ENCODE data around the gene PRICKLE4. TPM values are rescaled to one million over a fixed set of nuclear protein-coding genes. Genes with fewer than 3 reads are reported as not detected.

The PRICKLE4 gene
- total RNA-seq, 1 experiment from 2014 or later, result 0.70 TPM

- Histone ChIP-seq H4K91ac (ENCODE audit: insufficient read length, low read depth, low read length) (no peak overlapping the region), H2BK120ac (ENCODE audit: low read depth, low read length, poor library complexity, severe bottlenecking) (no peak overlapping the region), H4K8ac (replicated peaks; ENCODE audit: insufficient read length, low read depth, low read length) (no peak overlapping the region), H2AFZ (ENCODE audit: low read length) (no peak overlapping the region), H4K5ac (ENCODE audit: insufficient read length, low read depth, low read length) (no peak overlapping the region), H3K4ac (ENCODE audit: low read depth, low read length) (no peak overlapping the region), H3K23me2 (ENCODE audit: insufficient read length, low read depth, low read length, poor library complexity, severe bottlenecking) (peaks cover 3% of the 10 kb centered on the region), H3K9me3 (ENCODE audit: control insufficient read depth, low read depth, low read length) (no peaks in the 10 kb centered on the region), H3K27ac (ENCODE audit: insufficient read length, low read depth, low read length) (no peak overlapping the region), H3K18ac (ENCODE audit: insufficient read length, low read depth, low read length) (no peak overlapping the region), H3K27me3 (ENCODE audit: insufficient read depth, low read length) (no peaks in the 10 kb centered on the region), H3K14ac (ENCODE audit: insufficient read depth, low read length) (no peak overlapping the region), H3K79me2 (ENCODE audit: insufficient read depth, low read length) (peaks cover 2% of the 10 kb centered on the region; the same call in 1 of the 2 replicates), H2BK15ac (ENCODE audit: low read depth, low read length) (no peak overlapping the region), H2BK20ac (ENCODE audit: low read depth, low read length, poor library complexity, severe bottlenecking) (no peak overlapping the region), H3K79me1 (ENCODE audit: insufficient read depth, low read depth, low read length, poor library complexity, severe bottlenecking) (no peaks in the 10 kb centered on the region), H3K23ac (ENCODE audit: insufficient read length, low read depth, low read length) (no peak overlapping the region), H2BK5ac (ENCODE audit: insufficient read length, low read length) (no peak overlapping the region), H3K56ac (ENCODE audit: insufficient read length, low read depth, low read length) (no peak overlapping the region), H3T11ph (ENCODE audit: low read length) (no peak overlapping the region), H3K4me1 (ENCODE audit: insufficient read depth, low read length) (no peaks in the 10 kb centered on the region), H2BK12ac (ENCODE audit: insufficient read length, low read depth, low read length) (no peak overlapping the region), H3K9ac (ENCODE audit: extremely low read depth, insufficient read length, low read length) (no peak overlapping the region), H4K20me1 (ENCODE audit: control insufficient read depth, insufficient read depth, insufficient read length) (no peaks in the 10 kb centered on the region), H3K4me2 (ENCODE audit: insufficient read depth, insufficient read length, low read length) (no peak overlapping the region), H2AK5ac (ENCODE audit: insufficient read length, low read length) (no peak overlapping the region)
- TF ChIP-seq CTCF (conservative IDR thresholded peaks at IDR 0.05), result no peak
- no CpG with 5 or more reads among the region's 4 CpGs for WGBS (ENCODE audit: extremely low coverage, insufficient read length, low lambda C conversion rate)
- H3K36me3 Mint-ChIP-seq (ENCODE audit: insufficient read depth in 1 of 3, low read depth in 3 of 3), result peaks cover 12 to 52% (median 32%) of the 10 kb centered on the region in 3 experiments; a peak in 6 of 7 replicates
- no peak for DNase-seq
- no peaks in the 10 kb centered on the region for H3K27me3 Mint-ChIP-seq (ENCODE audit: low read depth)
- H3K4me3 Mint-ChIP-seq, result no peak overlapping the region
- H3K27ac Mint-ChIP-seq, result no peak overlapping the region; a peak in 1 of 7 replicates
- peaks cover 0 to 2% of the 10 kb centered on the region in 2 experiments; a peak in 1 of 4 replicates for H3K4me1 Mint-ChIP-seq
- H3K9me3 Mint-ChIP-seq, result no peaks in the 10 kb centered on the region; a peak in 2 of 5 replicates
Measured at GRCh38 chr6:41791984-41792383, 11.4 kb downstream of the PRICKLE4 start.
